NB4 (cell line): ENCODE data around the gene KCNE2.

Experiments used
- POLR2A ChIP-seq: IDR thresholded peaks from 2 replicates; pipeline ENCODE4 v1.6.1; 2011; ENCODE audit warnings: mild to moderate bottlenecking; ENCODE audit not compliant: insufficient read length; ENCODE audit errors: extremely low read depth
- TF ChIP-seq, protein P1 (sequence below): IDR thresholded peaks from one replicate; pipeline ENCODE4 v1.5.1; 2012; ENCODE audit warnings: low read depth, low read length

DNA sequence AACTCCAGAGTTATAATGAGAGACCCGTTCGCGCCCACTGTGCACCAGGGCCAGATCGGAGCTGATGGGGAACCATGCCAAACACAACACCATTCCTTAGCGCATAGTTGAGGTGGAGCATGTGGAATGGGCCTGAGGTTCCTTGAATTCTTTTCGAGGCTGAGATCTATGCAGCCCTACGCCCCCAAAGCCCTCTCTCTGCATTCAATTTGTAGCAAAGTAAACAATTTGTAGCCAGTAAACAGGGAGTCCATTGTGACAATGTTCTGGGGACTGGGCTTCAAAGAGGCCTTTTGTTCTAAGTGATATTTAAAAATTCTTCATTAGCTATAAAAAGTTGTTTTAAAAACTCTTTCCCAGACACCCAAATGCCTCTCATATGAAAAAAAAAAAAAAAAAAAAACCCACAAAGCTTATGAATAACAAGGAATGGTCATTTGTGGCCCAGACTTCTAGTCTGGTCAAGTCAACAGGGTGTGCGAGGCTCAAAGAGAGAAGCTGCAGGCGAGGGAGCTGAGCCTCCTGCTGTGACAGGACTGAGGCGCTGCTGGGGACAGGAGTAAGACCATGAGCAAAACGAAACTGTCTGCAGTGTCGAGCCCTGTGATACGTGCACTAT, 30.6 kb upstream of the KCNE2 start:
- TF ChIP-seq, protein P1, sequence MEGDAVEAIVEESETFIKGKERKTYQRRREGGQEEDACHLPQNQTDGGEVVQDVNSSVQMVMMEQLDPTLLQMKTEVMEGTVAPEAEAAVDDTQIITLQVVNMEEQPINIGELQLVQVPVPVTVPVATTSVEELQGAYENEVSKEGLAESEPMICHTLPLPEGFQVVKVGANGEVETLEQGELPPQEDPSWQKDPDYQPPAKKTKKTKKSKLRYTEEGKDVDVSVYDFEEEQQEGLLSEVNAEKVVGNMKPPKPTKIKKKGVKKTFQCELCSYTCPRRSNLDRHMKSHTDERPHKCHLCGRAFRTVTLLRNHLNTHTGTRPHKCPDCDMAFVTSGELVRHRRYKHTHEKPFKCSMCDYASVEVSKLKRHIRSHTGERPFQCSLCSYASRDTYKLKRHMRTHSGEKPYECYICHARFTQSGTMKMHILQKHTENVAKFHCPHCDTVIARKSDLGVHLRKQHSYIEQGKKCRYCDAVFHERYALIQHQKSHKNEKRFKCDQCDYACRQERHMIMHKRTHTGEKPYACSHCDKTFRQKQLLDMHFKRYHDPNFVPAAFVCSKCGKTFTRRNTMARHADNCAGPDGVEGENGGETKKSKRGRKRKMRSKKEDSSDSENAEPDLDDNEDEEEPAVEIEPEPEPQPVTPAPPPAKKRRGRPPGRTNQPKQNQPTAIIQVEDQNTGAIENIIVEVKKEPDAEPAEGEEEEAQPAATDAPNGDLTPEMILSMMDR = no peak
- TF ChIP-seq POLR2A = no peak
